Left ventricle myocardium inferior (tissue), 1 donor: ENCODE data around the gene SYTL3. TPM values are rescaled to one million over a fixed set of nuclear protein-coding genes. Genes with fewer than 3 reads are reported as not detected.
"Not testable (repeated sequence)": the region's sequence is repeated elsewhere in the genome, so short reads cannot be mapped to it uniquely, and the experiment has no call there.

Experiments used
- DNase-seq: peaks from one replicate; pipeline ENCODE4 v3.0.0-alpha.2; 2020
- H3K27ac ChIP-seq: fragments of 200-600 bp; replicated peaks from 2 replicates; pipeline ENCODE4 v1.8.0; 2021
- H3K27me3 ChIP-seq: fragments of 200-600 bp; 2 replicates; pipeline ENCODE4 v1.8.0; 2021; ENCODE audit warnings: low read depth
- H3K36me3 ChIP-seq: fragments of 200-600 bp; 2 replicates; pipeline ENCODE4 v1.8.0; 2021
- H3K4me1 ChIP-seq: fragments of 200-600 bp; 2 replicates; pipeline ENCODE4 v1.8.0; 2021
- H3K4me3 ChIP-seq: fragments of 200-600 bp; 2 replicates; pipeline ENCODE4 v1.8.0; 2021; ENCODE audit warnings: mild to moderate bottlenecking, moderate library complexity
- H3K9me3 ChIP-seq: fragments of 200-600 bp; replicated peaks from 2 replicates; pipeline ENCODE4 v1.8.0; 2021
- intact Hi-C: fragments of 100-400 bp; cut with micrococcal nuclease; formaldehyde crosslinking; loops from one replicate; pipeline ENCODE4 v1.11.0; 2022
- long read RNA-seq: library from polyadenylated mRNA; unstranded; transcript quantifications from one replicate; pipeline ENCODE4 v2.0.0, GENCODE V29; 2021
- total RNA-seq: library from RNA; stranded (reverse); fragmentation: NEBNext Ultra II Directional; extraction: Animal tissue kit (Norgen Biotek cat#: 25700); gene quantifications from one replicate; pipeline ENCODE4 v1.2.1, GENCODE V29; 2021
- TF ChIP-seq, protein P1 (sequence below): fragments of 200-600 bp; IDR thresholded peaks from 2 replicates; pipeline ENCODE4 v1.8.0; 2021; ENCODE audit warnings: antibody characterized with exemption, mild to moderate bottlenecking, borderline replicate concordance
- donor health status: DM: no; HTN: yes; CAD: no; lungs with severe emphysema.

Gene SYTL3, protein sequence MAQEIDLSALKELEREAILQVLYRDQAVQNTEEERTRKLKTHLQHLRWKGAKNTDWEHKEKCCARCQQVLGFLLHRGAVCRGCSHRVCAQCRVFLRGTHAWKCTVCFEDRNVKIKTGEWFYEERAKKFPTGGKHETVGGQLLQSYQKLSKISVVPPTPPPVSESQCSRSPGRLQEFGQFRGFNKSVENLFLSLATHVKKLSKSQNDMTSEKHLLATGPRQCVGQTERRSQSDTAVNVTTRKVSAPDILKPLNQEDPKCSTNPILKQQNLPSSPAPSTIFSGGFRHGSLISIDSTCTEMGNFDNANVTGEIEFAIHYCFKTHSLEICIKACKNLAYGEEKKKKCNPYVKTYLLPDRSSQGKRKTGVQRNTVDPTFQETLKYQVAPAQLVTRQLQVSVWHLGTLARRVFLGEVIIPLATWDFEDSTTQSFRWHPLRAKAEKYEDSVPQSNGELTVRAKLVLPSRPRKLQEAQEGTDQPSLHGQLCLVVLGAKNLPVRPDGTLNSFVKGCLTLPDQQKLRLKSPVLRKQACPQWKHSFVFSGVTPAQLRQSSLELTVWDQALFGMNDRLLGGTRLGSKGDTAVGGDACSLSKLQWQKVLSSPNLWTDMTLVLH
- total RNA-seq, result 11.2 TPM
- long read RNA-seq, partial matches to known transcripts, result 5 of 28 reads
- long read RNA-seq, other reads (novel, unspliced or antisense), result 23 of 28 reads

DNA sequence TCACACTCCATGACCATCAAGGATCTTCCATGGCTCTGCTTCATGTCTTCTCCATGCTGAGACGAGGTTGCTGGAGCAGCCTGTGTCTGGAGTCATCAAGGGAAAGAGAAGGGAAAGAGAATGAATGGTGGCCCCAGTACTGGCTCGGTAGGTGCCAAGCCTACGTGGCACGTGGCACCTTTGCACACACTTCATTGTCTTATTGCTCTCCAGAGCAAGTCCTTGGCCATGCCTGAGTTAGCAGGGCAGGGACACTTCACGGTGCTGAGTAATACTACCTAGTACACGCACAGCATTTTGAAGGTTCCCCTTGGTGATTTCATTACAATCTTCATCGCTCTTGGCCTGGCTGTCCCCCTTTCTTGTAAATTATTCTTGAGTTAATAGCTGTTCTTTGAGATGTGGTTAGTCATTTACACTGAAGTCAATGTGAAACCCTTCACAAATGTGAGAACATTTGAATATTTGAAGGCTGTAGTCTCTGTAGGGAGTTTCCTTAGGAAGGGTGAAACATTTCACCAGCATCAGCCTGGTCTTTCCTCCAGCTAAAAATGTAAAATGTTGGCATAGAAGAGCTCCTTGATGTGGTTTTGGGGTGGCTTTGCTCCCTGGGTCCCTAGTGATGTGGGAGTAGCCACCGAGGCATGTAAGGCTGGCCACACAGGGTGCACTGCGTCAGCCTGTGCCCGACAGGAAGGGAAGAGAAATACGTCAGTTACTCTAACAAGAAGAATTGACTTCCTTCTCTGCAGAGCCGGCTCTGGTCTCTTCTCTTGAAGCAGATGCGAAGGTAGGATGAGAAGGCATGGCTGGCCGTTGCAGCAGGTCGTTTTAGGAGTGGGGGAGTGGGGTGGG lies at the start of gene SYTL3:
Gene SYTL3, plus strand, starts transcription at position 766 of the 855 bp plus-strand sequence. CDS start 13,215 bp downstream, outside the sequence.
- TF ChIP-seq, protein P1, sequence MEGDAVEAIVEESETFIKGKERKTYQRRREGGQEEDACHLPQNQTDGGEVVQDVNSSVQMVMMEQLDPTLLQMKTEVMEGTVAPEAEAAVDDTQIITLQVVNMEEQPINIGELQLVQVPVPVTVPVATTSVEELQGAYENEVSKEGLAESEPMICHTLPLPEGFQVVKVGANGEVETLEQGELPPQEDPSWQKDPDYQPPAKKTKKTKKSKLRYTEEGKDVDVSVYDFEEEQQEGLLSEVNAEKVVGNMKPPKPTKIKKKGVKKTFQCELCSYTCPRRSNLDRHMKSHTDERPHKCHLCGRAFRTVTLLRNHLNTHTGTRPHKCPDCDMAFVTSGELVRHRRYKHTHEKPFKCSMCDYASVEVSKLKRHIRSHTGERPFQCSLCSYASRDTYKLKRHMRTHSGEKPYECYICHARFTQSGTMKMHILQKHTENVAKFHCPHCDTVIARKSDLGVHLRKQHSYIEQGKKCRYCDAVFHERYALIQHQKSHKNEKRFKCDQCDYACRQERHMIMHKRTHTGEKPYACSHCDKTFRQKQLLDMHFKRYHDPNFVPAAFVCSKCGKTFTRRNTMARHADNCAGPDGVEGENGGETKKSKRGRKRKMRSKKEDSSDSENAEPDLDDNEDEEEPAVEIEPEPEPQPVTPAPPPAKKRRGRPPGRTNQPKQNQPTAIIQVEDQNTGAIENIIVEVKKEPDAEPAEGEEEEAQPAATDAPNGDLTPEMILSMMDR, result no peak
- no peaks in the 10 kb centered on the region for H3K9me3 ChIP-seq
- H3K27ac ChIP-seq, result peak within 1 kb of the TSS; percentile 78
- DNase-seq, result no peak
- no peaks in the 10 kb centered on the region for H3K27me3 ChIP-seq
- H3K4me3 ChIP-seq, result no peak within 1 kb of the TSS
- peaks cover 43% of the 10 kb centered on the region for H3K4me1 ChIP-seq
- intact Hi-C loops, result no loop called here
- H3K36me3 ChIP-seq, result no peaks in the 10 kb centered on the region

DNA sequence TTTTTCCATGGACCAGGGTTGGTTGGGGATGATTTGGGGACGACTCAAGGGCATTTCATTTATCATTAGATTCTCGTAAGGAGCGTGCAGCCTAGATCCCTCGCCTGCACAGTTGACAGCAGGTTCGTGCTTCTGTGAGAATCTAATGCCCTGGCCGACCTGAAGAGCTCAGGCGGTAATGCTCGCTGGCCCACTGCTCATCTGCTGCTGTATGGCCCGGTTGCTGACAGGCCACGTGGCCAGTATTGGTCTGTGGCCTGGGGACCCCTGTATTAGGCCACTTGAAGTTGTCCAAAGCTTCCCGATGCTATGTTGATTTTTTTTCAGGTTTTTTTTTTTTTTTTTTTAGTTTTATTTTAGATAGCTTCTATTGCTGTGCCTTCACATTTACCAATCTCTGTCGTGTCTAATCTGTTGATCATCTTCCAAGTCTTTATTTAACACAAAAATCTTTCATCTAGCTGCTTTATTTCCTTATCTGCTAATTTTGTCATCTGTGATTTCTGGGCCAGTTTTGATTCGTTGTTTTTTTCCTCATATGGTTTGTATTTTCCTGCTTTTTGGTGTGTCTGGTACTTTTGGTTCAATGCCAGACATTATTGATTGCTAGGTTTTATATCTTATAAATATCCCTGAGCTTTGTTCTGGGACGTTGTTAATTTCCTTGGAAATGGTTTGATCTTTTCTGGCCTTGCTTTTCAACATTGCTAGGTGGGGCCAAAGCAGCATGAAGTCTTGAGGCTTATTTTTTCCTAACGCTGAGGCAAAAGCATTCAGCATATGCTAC lies 46.4 kb upstream of the SYTL3 start:
- no peak overlapping the region for H3K4me3 ChIP-seq
- no peak overlapping the region for H3K27ac ChIP-seq
- DNase-seq, result no peak
- intact Hi-C loops, result loop anchor here (10.0 kb wide), 1 partner anchor 89 kb away; no protein-coding TSS in a partner anchor
- no peaks in the 10 kb centered on the region for H3K27me3 ChIP-seq
- H3K36me3 ChIP-seq, result peaks cover 35% of the 10 kb centered on the region
- TF ChIP-seq, protein P1, result no peak
- H3K4me1 ChIP-seq, result peaks cover 4% of the 10 kb centered on the region
- H3K9me3 ChIP-seq, result no peaks in the 10 kb centered on the region

DNA sequence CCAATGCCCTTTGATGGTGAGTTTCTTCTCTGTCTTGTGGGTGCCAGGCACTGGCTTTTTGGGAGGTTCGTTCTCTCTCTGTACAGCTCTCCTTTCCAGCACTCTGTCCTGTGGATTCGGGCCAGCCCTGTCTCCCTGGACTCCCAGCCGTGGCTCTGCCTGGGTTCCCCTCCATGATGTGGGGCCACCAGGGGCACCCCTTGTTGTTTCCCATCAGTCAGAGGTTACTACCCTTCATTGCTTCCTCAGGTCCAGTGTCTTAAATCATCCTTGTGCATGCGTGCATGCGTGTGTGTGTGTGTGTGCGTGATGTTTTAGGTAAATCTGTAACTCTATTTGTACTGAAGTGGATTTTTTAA lies 45.8 kb upstream of the SYTL3 start:
- Histone ChIP-seq H3K36me3 (peaks cover 35% of the 10 kb centered on the region), H3K27me3 (no peaks in the 10 kb centered on the region), H3K9me3 (no peaks in the 10 kb centered on the region), H3K4me3 (no peak overlapping the region), H3K27ac (no peak overlapping the region), H3K4me1 (peaks cover 4% of the 10 kb centered on the region)
- intact Hi-C loops, result loop anchor here (10.0 kb wide), 1 partner anchor 89 kb away; no protein-coding TSS in a partner anchor
- no peak for DNase-seq
- TF ChIP-seq, protein P1, result no peak

DNA sequence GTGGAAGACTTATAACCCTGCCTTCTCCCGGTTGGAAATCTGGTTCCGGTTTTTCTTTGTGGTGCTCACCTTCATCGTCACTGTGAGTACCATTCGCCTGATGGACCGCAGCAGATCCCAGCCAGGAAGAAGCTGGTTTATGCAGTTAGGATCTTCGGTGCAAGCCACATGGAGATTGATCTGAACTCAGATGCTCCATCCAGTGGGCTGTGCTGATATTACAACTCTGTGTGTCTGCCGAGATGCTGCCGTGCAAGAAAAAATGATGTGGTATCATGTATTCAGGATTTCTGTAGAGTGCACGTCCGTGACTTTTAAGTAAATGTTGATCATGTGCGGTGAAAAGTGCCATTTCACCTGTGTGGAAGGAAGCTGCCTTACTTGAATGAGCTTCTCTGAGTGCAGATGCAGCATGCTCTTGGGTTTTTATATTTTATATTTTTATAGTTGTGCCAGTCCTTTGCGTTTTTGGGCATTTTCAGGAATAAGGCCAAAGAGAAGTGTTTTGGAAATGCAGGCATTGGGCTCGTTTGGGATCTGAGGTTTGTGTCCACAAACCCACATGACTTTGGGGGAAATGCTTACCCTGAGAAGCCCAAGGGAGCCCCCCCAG lies 44.5 kb upstream of the SYTL3 start:
- H3K4me1 ChIP-seq, result peaks cover 16% of the 10 kb centered on the region
- H3K4me3 ChIP-seq, result no peak overlapping the region
- DNase-seq, result no peak
- peaks cover 35% of the 10 kb centered on the region for H3K36me3 ChIP-seq
- TF ChIP-seq, protein P1, result peak; percentile 83
- H3K27ac ChIP-seq, result no peak overlapping the region
- no peaks in the 10 kb centered on the region for H3K27me3 ChIP-seq
- intact Hi-C loops, result loop anchor here (5.0 to 10.0 kb wide), 2 partner anchors 91 to 388 kb away; no protein-coding TSS in a partner anchor
- H3K9me3 ChIP-seq, result no peaks in the 10 kb centered on the region

DNA sequence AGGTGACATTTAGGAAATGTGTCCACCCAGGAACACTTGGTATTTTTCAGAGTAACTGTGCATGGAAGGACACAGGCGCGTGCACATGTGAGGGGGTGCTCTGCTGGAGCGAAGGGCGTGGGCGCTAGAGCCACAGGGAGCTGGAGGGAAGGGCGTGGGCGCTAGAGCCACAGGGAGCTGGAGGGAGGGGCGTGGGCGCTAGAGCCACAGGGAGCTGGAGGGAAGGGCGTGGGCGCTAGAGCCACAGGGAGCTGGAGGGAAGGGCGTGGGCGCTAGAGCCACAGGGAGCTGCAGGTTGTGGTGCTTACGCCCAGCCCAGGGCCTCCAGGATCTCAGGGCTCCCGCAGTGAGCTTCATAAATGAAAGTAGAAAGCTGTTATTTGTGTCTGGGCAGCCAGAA lies 43.8 kb upstream of the SYTL3 start:
- not testable (repeated sequence) for H3K9me3 ChIP-seq, H3K27ac ChIP-seq, DNase-seq, H3K4me3 ChIP-seq, H3K27me3 ChIP-seq
- peaks cover 22% of the 10 kb centered on the region for H3K4me1 ChIP-seq
- intact Hi-C loops, result loop anchor here (5.0 to 10.0 kb wide), 2 partner anchors 91 to 389 kb away; no protein-coding TSS in a partner anchor
- H3K36me3 ChIP-seq, result peaks cover 32% of the 10 kb centered on the region
